Mesenchymal stem cell (in vitro differentiated cells and primary cell): Measurements from ENCODE around the gene KCNK13.

ENCODE experiments used
- DNase-seq: peaks from one replicate; pipeline ENCODE4 v3.0.0-alpha.2; 2013
- H2AFZ ChIP-seq: one replicate; pipeline ENCODE4 v1.6.1; 2013; ENCODE audit warnings: low read depth, mild to moderate bottlenecking, control low read depth, inconsistent platforms, low read length, moderate library complexity
- H2AK5ac ChIP-seq: 2 replicates; pipeline ENCODE4 v1.6.1; 2013; ENCODE audit warnings: low read length, moderate library complexity, mild to moderate bottlenecking, inconsistent platforms; ENCODE audit not compliant: severe bottlenecking
- H2BK120ac ChIP-seq: one replicate; pipeline ENCODE4 v1.6.1; 2013; ENCODE audit warnings: low read depth, mild to moderate bottlenecking, inconsistent platforms, low read length, moderate library complexity
- H2BK12ac ChIP-seq, 2 experiments: one replicate each; pipeline ENCODE4 v1.6.1; 2013; ENCODE audit warnings: inconsistent platforms in 2 of 2, low read length in 2 of 2, mild to moderate bottlenecking in 2 of 2, moderate library complexity in 2 of 2, control low read depth in 1 of 2
- H2BK15ac ChIP-seq: one replicate; pipeline ENCODE4 v1.6.1; 2013; ENCODE audit warnings: mild to moderate bottlenecking, low read depth, inconsistent platforms; ENCODE audit not compliant: poor library complexity, severe bottlenecking
- H2BK5ac ChIP-seq: 2 replicates; pipeline ENCODE4 v1.6.1; 2013; ENCODE audit warnings: low read depth, mild to moderate bottlenecking, low read length, control low read depth, inconsistent platforms; ENCODE audit not compliant: poor library complexity, severe bottlenecking
- H3K14ac ChIP-seq, 2 experiments: one replicate each; pipeline ENCODE4 v1.6.1; 2013; ENCODE audit warnings: inconsistent platforms in 2 of 2, low read length in 2 of 2, control low read depth in 1 of 2, mild to moderate bottlenecking in 1 of 2, moderate library complexity in 1 of 2
- H3K18ac ChIP-seq, 2 experiments: one replicate each; pipeline ENCODE4 v1.6.1; 2013; ENCODE audit warnings: inconsistent platforms in 2 of 2, low read length in 2 of 2, control low read depth in 1 of 2, low read depth in 1 of 2, mild to moderate bottlenecking in 1 of 2
- H3K23ac ChIP-seq, 2 experiments: one replicate each; pipeline ENCODE4 v1.6.1; 2013; ENCODE audit warnings: inconsistent platforms in 2 of 2, low read length in 2 of 2, mild to moderate bottlenecking in 2 of 2, moderate library complexity in 2 of 2, control low read depth in 1 of 2
- H3K27ac ChIP-seq: 2 replicates; pipeline ENCODE4 v1.5.1; 2013; ENCODE audit warnings: mild to moderate bottlenecking, moderate library complexity, low read length, control low read depth, inconsistent platforms; ENCODE audit not compliant: poor library complexity, severe bottlenecking
- H3K27me3 ChIP-seq, 2 experiments: 2 replicates each; pipeline versions ENCODE4 v1.6.1 to v1.7.0; 2013; ENCODE audit warnings: low read length in 2 of 2, mild to moderate bottlenecking in 2 of 2, moderate library complexity in 2 of 2, control low read depth in 1 of 2, inconsistent platforms in 1 of 2; ENCODE audit not compliant: control insufficient read depth in 1 of 2, insufficient read depth in 1 of 2
- H3K36me3 ChIP-seq, 2 experiments: 2 replicates each; pipeline versions ENCODE4 v1.6.1 to v1.7.0; 2013; ENCODE audit warnings: low read length in 2 of 2, control low read depth in 1 of 2, inconsistent platforms in 1 of 2, low read depth in 1 of 2, mild to moderate bottlenecking in 1 of 2; ENCODE audit not compliant: insufficient read depth in 2 of 2, control insufficient read depth in 1 of 2
- H3K4ac ChIP-seq, 2 experiments: one replicate each; pipeline ENCODE4 v1.6.1; 2013; ENCODE audit warnings: inconsistent platforms in 2 of 2, low read length in 2 of 2, mild to moderate bottlenecking in 2 of 2, moderate library complexity in 2 of 2, control low read depth in 1 of 2, low read depth in 1 of 2
- H3K4me1 ChIP-seq: 2 replicates; pipeline ENCODE4 v1.6.1; 2013; ENCODE audit warnings: low read depth, low read length, control low read depth; ENCODE audit not compliant: control insufficient read depth, insufficient read depth
- H3K4me2 ChIP-seq: 2 replicates; pipeline ENCODE4 v1.6.1; 2013; ENCODE audit warnings: low read length, mild to moderate bottlenecking, inconsistent platforms; ENCODE audit not compliant: poor library complexity, severe bottlenecking
- H3K4me3 ChIP-seq, 2 experiments: 2 replicates each; pipeline versions ENCODE4 v1.5.1 to v1.7.0; 2013; ENCODE audit warnings: low read length in 2 of 2, mild to moderate bottlenecking in 2 of 2, control low read depth in 1 of 2, low read depth in 1 of 2; ENCODE audit not compliant: insufficient read depth in 1 of 2
- H3K79me1 ChIP-seq: replicated peaks from 2 replicates; pipeline ENCODE4 v1.6.1; 2013; ENCODE audit warnings: mild to moderate bottlenecking, control low read depth, low read length, inconsistent platforms; ENCODE audit not compliant: poor library complexity, severe bottlenecking
- H3K9ac ChIP-seq: 2 replicates; pipeline ENCODE4 v1.7.0; 2013; ENCODE audit warnings: mild to moderate bottlenecking, low read length, moderate library complexity
- H3K9me3 ChIP-seq: 2 replicates; pipeline ENCODE4 v1.7.0; 2013; ENCODE audit warnings: mild to moderate bottlenecking, low read length; ENCODE audit not compliant: control insufficient read depth
- H4K8ac ChIP-seq: one replicate; pipeline ENCODE4 v1.6.1; 2013; ENCODE audit warnings: inconsistent platforms, mild to moderate bottlenecking, low read length, moderate library complexity
- H4K91ac ChIP-seq: one replicate; pipeline ENCODE4 v1.6.1; 2013; ENCODE audit warnings: mild to moderate bottlenecking, low read length, inconsistent platforms
- WGBS: methylation state at CpG from one replicate; pipeline ENCODE4 v1.1.7; 2013; ENCODE audit warnings: mixed read lengths; 5-methylcytosine and 5-hydroxymethylcytosine counted together

The KCNK13 gene

DNA sequence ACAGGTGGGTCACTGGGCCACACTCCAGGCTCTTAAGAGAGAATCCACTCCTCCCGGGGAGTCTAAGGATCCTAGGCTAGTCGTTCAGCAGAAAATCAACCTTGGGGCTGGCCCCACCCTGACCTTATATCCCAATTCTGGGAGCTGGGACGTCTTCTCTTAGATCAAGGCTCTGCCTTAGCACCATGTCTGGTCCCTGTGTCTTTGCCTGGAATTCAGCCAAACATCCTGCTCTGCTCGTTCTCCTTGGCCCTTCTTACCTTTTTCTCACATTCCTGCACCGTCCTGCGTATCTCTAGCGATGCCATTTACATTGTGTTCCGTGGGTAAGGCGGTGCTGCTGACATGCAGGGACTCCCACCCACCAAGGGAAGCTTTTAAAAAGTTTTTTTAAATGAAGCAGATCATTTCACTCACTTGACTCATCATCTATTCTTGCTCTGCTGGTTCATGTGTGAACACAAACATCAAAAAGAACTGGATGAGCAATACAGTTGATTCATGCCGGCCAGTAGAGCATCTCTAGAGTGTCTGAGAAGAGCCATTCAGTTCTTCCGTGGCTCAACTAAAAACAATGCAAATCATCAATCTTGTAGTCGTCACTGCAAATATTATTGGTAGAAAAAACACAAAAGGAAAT lies 50.2 kb downstream of the KCNK13 start:
- peaks cover 2% of the 10 kb centered on the region for H3K4me1 ChIP-seq

DNA sequence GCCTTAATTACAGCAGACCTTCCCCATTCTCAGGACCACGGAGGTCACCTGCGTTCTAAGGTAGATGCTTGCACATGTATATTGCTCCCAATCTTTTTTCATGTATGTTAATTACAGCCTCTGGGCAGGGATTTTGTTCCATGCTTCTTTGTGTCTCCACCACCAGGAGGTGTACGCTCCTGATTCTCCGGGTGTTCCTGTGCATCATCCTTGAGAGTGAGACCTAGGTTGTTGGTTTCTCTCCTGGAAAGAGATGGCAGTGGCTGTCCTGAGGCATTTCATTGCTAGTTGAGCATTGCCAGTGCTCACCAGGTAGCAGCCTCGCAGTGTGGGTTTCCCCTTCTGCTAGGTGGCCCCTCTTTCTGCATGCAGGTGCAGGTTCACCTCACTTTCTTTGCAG lies 52.8 kb downstream of the KCNK13 start:
- Histone ChIP-seq H2BK15ac (no peak overlapping the region), H4K8ac (no peak overlapping the region), H3K79me1 (no peaks in the 10 kb centered on the region), H3K23ac (no peak overlapping the region), H3K27ac (no peak overlapping the region), H3K4me3 (no peak overlapping the region), H2BK5ac (no peak overlapping the region), H3K4me1 (peaks cover 2% of the 10 kb centered on the region), H3K36me3 (no peaks in the 10 kb centered on the region), H2BK120ac (no peak overlapping the region), H4K91ac (no peak overlapping the region), H2BK12ac (no peak overlapping the region), H2AFZ (no peak overlapping the region), H2AK5ac (no peak overlapping the region), H3K9me3 (no peaks in the 10 kb centered on the region), H3K4ac (no peak overlapping the region), H3K18ac (no peak overlapping the region), H3K9ac (no peak overlapping the region), H3K4me2 (no peak overlapping the region), H3K14ac (no peak overlapping the region), H3K27me3 (peaks cover 11 to 12% of the 10 kb centered on the region in 2 experiments)
- 83% methylated on average over 4 of the region's 5 CpGs for WGBS
- no peak for DNase-seq

More for the DNA sequence above, 50.2 kb downstream of the KCNK13 start:
- Histone ChIP-seq H3K36me3 (no peaks in the 10 kb centered on the region), H2AK5ac (no peak overlapping the region), H3K23ac (no peak overlapping the region), H3K4ac (no peak overlapping the region), H3K27me3 (peaks cover 12 to 13% of the 10 kb centered on the region in 2 experiments), H2BK15ac (no peak overlapping the region), H3K9ac (no peak overlapping the region), H2BK5ac (no peak overlapping the region), H3K4me2 (no peak overlapping the region), H2BK120ac (no peak overlapping the region), H3K4me3 (no peak overlapping the region), H3K79me1 (no peaks in the 10 kb centered on the region), H4K91ac (no peak overlapping the region), H3K27ac (no peak overlapping the region), H4K8ac (no peak overlapping the region), H3K9me3 (no peaks in the 10 kb centered on the region), H2AFZ (no peak overlapping the region), H3K18ac (no peak overlapping the region), H3K14ac (no peak overlapping the region), H2BK12ac (no peak overlapping the region)
- DNase-seq: peak; percentile 26
- WGBS: 54% methylated on average over 11 of the region's 12 CpGs

DNA sequence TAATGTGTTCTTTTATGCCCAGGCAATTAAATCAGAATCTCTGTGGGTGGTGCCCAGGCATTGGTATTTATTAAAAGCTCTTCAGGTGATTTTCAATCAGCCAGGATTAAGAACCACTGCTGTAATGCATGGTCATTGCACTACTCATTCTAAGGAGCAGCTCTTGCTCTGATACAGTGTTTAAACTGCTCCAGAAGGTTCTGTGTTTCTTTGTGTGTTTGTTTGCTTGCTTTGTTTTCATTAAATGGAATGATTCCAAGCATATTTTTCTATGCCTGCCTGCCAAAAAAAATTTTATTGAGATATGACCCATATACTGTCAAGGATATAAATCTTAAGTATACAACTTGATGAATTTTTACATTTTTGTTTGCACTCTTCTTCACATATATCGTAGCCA lies 54.0 kb downstream of the KCNK13 start:
- no peak overlapping the region for H4K91ac ChIP-seq
- no peak overlapping the region for H2AFZ ChIP-seq
- no peak overlapping the region for H3K4ac ChIP-seq
- no peaks in the 10 kb centered on the region for H3K9me3 ChIP-seq
- no peak overlapping the region for H2BK5ac ChIP-seq
- H3K14ac ChIP-seq: no peak overlapping the region
- no peak overlapping the region for H2BK15ac ChIP-seq
- H4K8ac ChIP-seq: no peak overlapping the region
- peaks cover 11 to 12% of the 10 kb centered on the region in 2 experiments for H3K27me3 ChIP-seq
- no peaks in the 10 kb centered on the region for H3K79me1 ChIP-seq
- no peak overlapping the region for H2AK5ac ChIP-seq
- no peak overlapping the region for H3K9ac ChIP-seq
- no peak overlapping the region for H3K27ac ChIP-seq
- H2BK12ac ChIP-seq: no peak overlapping the region
- no peak overlapping the region for H2BK120ac ChIP-seq
- no peaks in the 10 kb centered on the region for H3K36me3 ChIP-seq
- H3K23ac ChIP-seq: no peak overlapping the region
- DNase-seq: no peak
- no peak overlapping the region for H3K4me2 ChIP-seq
- H3K18ac ChIP-seq: no peak overlapping the region
- H3K4me3 ChIP-seq: no peak overlapping the region
- H3K4me1 ChIP-seq: peaks cover 2% of the 10 kb centered on the region
- WGBS: 93% methylated on average over 1 of the region's 1 CpG

DNA sequence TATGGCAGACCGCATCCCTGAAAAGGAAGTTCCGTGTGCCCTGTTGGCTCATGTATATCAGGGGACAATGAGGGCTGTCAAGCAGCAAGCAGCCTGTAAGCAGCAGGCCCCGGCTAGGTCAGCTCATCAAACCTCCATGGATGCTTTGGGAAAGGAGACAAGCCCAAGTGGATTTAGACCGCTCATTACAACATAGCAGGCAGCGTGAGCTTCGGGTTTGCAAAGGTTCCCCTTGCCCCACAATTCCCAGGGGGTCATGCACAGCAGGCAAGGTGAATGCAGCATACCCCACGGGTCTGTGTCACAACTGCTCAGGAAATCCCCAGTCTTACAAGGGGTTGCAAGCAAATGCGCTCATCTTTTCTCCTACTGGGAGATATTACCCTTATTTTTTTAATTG lies 54.6 kb downstream of the KCNK13 start:
- Histone ChIP-seq H3K23ac (no peak overlapping the region), H3K27me3 (peaks cover 11 to 12% of the 10 kb centered on the region in 2 experiments), H2AFZ (no peak overlapping the region), H3K79me1 (no peaks in the 10 kb centered on the region), H3K4ac (no peak overlapping the region), H3K4me2 (no peak overlapping the region), H2BK15ac (no peak overlapping the region), H2BK120ac (no peak overlapping the region), H4K91ac (no peak overlapping the region), H2BK5ac (no peak overlapping the region), H3K36me3 (no peaks in the 10 kb centered on the region), H3K4me3 (no peak overlapping the region), H4K8ac (no peak overlapping the region), H2AK5ac (no peak overlapping the region), H3K9ac (no peak overlapping the region), H3K14ac (no peak overlapping the region), H3K4me1 (peaks cover 2% of the 10 kb centered on the region), H2BK12ac (no peak overlapping the region), H3K27ac (no peak overlapping the region), H3K18ac (no peak overlapping the region), H3K9me3 (no peaks in the 10 kb centered on the region)
- DNase-seq: no peak
- WGBS: 76% methylated on average over 7 of the region's 8 CpGs
